ENCODE results near the gene COL5A1.

COL5A1 gene

DNA sequence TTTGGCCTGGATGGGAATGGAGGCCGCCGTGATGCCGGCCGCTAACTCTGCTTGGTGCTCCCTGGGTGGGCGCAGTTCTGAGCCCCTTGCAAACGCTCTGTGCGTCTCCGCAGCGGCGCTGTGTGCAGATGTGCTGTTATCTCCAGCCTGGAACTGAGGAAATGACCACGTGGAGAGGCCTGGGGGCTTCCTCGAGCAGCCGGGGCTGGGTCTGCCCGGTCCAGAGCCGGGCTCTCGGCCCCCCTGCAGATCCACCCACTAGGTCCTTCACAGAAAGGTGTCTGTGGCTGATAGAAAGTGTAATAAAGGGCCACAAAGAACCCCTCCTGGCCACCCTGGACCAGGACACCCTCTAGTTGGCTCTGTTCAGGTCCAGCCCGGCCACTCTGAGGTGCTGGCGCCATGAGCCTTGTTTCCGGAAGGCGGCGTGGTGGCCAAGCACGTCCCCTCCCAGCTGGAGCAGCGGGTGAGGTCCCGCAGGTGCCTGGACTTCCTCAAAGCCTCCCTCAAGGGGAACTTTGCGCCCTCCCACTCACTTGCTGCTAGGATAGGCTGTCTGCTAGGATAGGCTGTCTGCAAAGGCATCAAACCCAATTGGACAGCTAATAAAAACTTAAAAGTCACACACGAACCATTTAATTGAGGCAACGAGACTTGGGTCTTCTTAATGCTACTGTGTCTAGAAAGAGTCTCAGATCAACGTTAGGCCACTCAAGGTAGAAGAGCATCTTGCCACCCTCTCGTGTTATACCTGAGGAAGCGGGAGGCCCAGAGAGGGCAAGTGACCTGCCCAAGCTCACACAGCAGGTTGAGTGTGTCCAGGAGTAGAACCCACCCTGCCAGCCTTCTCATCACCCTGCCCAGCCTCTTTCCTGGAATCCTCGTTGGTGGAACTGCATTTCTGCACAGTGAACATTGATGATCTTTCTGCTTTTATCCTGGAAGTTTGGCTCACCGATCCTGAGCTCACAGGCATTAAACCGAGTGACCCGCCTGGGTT lies 129.7 kb downstream of the COL5A1 start:
- DNase-seq (ENCODE audit: low spot score), result no peak

DNA sequence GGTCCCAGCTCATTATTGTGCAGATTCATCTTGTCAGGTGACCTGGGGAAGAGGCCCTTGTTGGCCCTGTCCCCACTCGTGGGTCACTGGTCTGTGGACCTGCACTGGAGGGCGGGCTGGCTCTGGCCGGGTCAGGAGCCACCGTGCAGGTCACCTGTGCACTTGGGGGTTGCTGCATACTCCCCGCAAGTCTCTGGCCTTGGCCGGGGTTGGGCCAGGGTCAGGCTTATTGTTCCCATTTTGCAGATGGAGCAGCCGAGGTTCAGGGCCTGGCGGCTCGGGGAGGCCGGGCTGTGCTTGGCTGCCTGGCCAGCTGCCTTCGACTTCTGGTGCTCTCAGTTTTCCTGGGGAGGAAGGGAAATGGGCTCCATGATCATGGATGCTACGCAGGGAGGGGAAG lies 130.7 kb downstream of the COL5A1 start:
- no peak for DNase-seq (ENCODE audit: low spot score)

DNA sequence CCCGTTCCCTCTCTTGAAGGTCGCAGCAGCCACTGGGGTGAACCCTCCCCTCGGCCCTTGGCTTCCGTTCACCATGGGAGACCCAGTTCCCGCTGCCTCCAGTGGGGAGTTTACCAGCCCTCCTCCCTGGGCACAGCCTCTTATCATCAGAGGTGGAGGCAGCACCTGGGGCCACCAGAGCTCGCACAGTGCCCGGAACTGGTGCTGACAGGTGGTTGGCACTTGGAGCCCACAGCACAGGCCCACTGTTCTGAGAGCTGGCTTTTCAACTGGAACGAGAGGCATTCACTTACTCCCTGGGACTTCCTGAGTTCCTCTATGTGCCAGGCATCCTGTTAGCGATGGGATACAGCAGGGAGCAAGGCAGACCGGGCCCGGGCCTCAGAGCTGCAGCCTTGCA lies 132.2 kb downstream of the COL5A1 start:
- no peak for DNase-seq (ENCODE audit: low spot score)

DNA sequence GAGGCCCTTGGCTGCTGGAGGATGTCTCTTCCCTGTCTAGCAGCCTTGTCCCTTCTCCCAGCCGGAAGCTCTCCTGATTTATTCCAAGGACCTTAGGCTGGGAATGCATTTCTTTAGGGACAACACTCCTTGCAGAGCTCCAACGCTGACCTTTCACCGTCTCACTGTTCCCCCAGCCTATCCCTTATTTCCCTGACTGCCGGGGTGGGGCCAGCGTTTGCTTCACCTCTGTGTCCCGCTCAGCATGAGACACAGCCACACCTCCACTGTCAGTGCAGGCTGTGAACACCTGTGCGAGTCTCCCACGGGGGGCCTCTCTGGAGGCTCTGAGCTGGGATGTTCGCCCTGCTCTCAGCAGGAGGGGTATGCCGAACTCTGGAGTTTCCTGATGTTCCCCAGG lies 132.8 kb downstream of the COL5A1 start:
- DNase-seq (ENCODE audit: low spot score), result no peak

DNA sequence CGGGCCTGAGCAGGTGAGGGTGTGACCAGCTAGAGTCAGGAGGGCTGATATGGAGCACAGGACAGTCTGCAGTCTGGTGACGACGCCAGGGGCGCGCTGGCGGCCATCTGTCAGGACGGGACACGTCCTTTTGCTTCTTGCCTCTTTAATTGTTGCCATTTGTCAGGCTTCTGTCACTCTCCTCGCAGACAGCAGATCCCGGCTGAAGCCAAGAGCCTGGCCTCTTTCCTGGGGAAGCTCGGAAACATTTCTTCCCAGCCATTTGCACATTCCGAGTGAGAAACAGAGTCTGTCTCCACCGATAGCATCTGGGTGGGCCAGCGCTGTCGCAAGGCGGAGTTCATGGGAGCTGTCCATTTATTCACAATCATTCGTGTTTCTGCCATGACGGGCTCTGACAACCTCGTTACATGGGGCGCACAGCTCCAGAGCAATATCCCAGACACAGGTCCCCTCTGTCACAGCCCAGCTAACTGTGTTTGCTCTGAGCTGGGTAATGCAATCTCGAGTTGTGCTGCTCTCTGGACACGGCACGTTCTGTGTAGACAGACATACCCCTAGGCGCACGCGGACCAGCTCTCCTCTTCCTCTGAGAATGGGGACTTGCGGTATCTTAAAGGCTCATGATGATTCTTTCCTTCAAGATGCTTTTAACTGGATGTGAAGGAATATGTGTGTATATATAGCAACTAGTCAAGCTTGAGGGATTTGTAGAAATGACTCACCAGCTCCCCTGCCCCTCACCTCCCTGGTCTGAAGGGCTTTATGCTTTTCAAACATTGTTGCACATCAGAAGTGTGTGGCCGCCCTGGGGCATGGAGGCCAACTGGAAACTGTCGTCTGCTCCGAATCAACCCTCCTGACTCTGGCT lies 133.7 kb downstream of the COL5A1 start:
- DNase-seq (ENCODE audit: low spot score), result peak; percentile 61

DNA sequence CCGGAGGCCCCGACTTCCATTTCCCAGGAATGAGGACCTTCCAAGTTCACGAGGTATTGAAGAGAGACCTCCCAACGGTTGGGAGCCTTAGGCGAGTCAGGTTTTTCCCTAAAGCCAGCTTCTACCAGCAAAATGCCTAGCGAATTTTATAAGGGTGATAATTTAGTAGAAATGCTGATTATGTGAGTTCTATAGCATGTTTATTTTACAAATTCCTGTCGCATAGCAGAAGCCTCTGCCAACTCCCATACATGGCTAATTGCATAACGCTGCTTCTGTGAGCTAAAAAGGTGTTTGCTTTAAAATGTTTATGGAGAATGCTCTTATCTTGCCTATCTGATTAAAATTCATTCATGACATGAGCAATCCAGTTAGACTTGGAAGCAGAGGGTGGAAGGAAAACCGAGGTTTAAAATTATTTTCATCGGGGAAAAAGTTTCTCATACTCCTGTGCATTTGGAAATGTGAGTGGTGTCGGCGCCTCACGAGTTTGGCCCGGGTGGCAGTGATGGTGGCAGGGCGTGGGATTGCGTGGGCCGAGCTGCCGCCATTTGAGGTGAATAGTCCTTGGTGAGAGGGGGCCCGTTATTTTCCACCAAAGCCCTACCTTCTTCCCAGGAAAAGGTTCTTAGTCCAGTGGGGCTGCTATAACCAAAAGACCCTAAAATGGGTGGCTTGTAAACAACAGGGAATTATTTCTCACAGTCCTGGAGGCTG lies 134.6 kb downstream of the COL5A1 start:
- DNase-seq (ENCODE audit: low spot score), result peak; percentile 36

DNA sequence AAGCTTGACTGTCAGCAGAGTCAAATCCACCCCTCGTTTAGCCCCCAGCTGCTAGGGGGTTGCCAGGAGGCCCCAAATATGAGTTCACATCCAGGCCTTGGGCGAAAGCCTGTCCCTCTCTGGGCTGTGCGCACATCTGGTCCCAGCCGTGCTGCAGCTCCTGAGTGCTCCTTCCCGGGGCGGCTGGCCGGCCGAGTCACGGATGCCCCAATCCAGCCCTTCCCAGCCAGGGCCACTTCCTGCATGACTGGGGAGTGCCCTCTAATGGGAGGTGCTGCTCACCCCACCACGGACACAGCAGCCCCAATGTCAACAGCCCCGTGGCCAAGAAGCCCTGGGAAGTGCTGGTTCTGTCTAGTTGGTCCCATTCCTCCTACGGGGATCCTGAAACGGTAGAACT lies 135.6 kb downstream of the COL5A1 start:
- no peak for DNase-seq (ENCODE audit: low spot score)

DNA sequence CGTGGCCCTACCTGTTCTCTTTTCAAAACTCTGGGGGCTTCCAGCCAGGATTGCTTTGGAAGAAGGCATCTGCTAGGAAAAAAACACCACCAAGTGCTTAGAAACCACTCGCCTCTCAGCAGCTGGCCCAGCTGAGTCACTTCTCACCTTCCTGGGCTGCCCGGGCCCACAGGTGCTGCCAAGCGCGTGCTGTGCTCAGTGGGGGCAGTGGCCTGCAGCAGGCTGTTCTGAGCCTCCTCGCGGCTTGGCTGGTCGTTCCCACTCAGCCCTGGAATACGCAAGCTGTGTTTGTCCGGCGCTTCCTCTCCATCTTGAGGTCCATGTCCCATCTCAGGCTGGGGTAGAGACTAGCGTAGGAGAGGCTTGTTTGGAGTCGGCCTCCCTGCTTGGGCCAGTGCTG lies 136.6 kb downstream of the COL5A1 start:
- DNase-seq (ENCODE audit: low spot score), result no peak

DNA sequence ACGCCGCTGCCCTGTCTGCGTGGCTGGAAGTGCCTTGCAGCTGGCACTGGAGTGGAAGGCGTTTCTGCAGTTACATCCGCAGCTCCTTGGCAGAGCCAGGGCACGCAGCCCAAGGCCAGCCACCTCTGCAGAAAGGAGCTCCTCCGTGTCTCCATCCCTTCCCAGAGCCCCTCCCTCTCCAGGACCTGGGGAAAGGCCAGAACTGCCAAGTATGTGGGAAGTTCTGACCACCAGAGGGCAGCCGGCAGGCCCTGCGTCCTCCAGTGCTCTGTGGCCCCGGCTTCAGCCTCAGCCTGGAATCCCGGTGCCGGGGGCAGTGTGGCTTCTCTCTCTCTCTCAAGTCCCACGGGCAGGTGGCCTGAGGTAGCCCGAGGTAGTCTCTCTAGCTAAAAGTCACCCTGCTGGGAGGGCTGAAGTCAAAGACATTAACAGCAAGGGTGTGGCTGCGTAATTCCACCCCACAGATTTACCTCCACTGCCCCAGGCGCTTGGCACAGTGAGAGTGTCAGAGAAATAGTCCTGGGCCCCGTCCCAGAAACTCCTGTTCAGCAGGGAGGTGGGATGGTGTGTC lies 137.3 kb downstream of the COL5A1 start:
- peak; percentile 73 for DNase-seq (ENCODE audit: low spot score)

DNA sequence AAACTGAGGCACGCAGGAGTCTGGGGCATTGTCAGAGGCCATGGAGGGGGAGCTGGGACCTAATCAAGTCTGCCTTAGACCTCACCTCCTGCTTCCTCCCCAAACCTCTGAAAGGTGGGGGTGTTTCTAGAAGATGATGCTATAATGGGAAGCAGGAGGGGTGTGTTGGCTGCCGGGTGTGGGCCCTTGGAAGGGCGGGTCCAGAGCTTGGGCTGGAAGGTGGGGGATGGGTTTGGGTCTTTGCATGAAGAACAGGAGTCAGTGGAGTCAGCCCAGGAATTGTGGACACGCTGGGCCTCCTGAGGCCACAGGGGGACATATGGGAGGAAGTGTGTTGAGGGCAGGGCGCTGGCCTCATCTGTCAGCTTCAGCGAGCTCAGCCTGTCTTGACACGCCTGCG lies 138.0 kb downstream of the COL5A1 start:
- no peak for DNase-seq (ENCODE audit: low spot score)

DNA sequence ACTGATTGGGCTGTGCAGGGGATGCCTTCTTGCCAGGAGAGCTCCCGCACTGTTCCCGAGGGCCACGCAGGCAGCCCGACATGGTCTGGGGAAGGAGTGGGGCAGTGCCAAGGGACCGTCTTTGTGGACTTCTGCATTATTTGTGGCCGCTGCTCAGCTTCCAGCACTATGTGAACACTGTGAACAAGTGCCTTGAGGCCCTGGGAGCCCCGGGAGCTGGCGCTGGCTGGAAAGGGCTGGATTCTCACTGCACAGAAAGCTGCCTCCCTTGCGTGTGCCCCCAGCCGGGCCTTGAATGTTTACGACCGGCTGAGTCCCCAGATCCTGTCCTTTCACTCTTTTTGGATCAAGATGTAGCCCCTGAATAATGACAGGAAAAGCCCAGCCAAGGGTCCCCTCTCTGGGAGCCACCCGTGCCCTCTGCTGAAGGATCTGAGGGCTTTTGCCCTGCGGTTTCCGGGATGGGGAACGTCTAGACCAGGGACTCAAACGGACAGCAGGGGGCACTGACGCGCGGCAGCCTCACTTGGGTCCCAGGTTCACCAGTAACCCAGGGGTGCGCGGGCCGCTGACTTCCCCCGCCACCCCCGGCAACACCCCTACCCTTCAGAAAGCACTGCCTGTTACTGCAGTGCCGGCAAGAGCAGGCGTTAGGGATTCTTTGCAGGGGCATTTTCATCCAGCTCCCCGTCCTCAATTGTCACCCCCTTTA lies 140.1 kb downstream of the COL5A1 start:
- DNase-seq (ENCODE audit: low spot score), result no peak

DNA sequence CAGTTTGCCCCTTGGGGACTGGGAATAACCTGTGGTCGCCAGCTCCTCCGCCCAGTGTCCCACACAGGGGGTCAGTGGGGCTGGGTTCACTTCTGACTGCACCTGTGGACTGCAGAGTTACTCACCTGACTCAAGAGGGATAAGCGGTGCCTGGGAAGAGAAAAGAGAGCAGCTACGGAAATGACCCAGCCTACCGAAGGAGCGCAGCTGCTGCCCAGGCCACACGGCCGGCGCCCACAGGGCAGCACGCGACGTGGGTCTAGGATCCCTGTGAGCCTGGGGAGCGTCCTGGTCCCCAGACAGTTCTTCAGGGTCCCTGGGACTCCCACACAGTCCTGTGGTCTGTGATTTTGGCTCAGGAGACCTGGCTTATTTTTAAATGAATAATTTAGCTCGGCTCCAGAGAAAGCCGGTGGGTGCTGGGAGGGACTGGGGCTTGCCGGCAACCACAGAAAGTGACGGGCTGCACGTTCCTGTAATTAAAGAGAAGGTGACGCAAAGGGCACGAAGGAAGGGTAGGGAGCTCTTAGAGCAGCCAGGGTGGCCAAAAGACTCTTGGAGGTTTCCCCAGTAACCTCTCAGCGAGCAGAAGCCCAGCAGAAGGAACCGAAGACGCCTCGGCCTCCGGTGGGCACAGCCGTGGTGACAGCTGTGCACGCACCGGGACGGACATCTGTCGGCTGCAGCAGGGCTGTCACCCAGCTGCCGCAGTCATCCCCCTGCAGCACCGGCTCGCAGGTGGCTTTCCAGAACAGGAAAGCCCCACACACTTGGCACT lies 141.5 kb downstream of the COL5A1 start:
- no peak for DNase-seq (ENCODE audit: low spot score)

DNA sequence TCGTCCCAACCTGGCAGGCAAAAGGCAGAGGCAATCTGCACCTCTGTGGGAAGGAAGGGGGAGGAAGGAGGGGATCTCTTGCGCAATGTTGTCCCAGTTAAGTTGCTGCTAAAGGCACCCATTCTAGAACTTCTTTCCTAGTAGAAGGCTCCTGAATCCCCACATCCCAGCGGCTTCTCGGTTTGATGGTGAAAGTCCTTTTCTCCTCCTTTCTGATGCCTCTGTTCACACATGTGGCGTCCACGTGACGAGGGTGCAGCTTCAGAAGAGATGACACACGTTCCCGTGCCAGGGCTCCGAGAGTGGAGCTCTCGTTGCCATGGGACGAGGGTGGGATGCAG lies 142.1 kb downstream of the COL5A1 start:
- no peak for DNase-seq (ENCODE audit: low spot score)

DNA sequence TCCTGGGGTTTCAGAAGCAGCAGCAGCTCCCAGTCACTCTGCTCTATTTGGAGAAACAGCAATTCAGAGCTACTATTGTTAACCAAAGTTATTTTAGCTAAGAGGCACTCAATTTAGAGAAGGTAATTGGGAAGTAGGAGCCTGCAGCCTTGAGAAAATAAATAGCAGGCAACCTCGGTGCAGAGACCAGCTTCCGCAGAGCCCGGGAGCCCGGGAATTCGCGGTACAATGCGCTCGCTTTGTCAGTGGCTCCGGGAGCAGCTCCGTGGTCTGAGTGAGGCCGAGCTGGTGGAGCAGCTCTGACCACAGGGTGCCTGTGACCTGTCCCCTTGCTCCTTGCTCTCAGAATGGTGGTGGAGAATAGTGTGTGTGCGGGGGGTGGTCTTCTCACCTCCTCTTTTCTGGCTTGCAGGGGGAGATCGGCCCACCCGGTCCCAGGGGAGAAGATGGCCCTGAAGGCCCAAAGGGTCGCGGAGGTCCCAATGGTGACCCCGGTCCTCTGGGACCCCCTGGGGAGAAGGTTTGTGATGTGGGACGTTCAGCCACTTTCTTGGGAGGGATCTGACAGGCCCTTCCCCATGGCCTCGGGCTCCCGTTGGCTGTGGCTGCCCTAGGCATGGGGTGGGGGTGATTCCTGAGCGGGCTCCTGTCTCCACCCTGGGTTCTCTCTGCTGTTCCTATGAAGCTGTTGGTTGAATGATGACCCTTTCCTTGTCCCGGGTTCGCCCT lies 143.1 kb downstream of the COL5A1 start:
- no peak for DNase-seq (ENCODE audit: low spot score)

DNA sequence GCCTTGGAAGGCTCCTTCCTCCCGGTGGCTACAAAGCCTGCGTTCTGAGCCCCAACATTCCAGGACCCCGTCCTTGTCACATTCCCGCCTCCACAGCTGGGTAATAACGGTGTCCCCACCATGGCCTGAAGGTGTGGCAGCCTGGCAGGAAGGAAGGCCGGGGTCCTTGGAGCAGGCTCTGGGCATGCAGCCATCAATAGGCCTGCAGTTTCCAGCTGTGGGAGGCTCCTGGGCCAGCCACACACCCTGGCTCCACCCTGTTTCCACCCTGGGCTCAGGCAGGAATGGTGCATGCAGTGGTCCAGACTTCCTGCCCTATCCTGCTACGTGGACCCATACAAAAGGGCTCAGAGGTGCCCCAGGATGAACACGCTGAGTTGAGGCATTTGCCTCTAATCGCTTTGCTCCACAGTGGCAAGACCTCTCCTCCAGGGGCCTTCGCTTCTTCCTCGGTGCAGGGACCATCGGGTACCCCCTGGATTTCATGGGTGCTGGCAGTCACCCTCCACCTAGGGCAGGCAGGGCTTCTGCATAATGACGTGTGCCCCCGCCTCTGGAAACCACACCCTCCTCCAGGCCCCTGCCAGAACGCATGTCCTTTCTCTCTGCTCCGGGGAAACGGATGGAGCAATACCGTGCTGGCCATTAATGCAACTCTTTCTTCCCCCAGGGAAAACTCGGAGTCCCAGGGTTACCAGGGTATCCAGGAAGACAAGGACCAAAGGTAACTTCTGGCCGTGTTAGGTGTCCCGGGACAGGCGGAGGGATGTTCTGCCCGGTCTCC lies 143.9 kb downstream of the COL5A1 start:
- no peak for DNase-seq (ENCODE audit: low spot score)

DNA sequence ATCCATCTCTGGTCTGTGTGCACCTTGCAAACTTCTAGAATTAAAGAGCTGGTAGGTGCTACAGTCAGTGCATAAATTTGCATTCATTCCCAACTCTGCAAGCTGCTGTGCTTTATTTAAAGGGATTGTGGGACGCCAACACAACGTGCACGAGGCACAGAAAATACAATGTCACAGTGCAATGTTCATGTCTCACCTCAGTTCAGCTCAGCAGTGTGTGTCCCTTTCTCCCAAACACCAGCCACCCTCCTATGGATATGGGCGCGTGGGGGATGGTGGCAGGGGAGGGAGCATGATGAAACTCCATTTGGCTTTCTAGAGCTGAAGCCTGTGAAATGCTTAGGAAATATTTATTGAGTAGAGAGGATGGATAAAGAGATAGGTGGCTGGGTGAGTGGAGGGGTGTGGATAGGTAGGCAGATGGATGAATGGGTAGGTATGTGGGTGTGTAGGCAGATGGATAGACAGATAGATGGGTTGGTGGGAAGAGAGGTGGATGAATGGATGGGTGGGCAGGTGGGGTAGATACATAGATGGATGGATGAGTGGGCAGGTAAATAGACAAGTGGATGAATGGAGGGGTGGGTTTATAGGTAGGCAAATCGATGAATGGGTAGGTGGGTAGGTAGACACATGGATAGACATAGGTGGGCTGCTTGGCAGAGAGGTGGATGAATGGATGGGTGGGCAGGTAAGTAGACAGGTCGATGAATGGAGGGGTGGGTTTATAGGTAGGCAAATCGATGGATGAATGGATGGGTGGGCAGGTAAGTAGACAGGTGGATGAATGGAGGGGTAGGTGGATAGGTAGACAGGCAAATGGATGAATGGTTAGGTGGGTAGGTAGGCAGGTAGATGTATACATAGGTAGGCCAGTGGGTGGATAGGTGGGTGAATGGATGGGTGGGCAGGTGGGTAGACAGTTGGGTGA lies 146.3 kb downstream of the COL5A1 start:
- no peak for DNase-seq (ENCODE audit: low spot score)

DNA sequence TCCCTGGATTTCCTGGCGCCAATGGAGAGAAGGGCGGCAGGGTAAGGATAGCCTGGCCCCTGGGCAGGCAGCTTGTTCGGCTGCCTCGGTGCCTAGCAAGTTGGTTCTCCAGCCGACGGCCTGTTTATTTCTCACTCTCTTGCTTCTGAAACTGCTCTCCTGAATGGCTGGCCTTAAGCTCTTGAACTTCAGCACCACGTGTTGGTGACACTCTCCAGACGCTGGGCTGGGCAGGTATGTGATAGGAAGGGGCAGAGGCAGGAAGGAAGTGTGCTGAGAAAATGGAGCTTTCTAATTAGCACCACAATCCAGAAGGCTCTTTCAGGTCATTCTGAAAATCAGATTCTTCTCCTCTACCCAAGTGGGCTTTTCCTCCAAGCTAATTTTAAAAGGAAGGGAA lies 147.6 kb downstream of the COL5A1 start:
- DNase-seq (ENCODE audit: low spot score), result no peak

DNA sequence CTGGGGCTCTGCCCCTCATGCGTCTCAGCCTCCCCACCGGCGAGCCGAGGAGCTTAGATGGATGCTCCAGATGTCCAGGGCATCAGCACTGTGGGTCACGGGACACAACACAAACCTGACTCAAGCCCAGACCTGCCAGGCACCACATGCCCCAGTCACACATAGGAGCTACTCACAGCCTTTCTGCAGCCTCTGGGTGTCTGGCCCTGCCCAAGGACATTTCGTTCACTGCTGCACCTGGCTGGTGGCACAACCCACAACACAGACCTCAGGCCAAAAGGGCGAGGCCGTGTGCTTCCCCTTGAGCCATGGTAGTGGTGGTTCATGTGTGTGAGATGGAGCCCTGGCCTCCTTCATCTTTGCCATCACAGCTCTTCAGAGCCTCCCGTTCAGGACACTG lies 149.4 kb downstream of the COL5A1 start:
- DNase-seq (ENCODE audit: low spot score), result no peak

Data from AG08396 (cell line).